Lung (tissue), 12 donors: ENCODE data around the gene KCNK13. TPM values are rescaled to one million over a fixed set of nuclear protein-coding genes. Genes with fewer than 3 reads are reported as not detected.
"Not testable (repeated sequence)": the region's sequence is repeated elsewhere in the genome, so short reads cannot be mapped to it uniquely, and the experiment has no call there.

ENCODE experiments used
- ATAC-seq: fragments of 200-7000 bp; cut with Tn5 transposase; one replicate; pipeline ENCODE4 v1.9.1; 2020; ENCODE audit warnings: moderate number of reproducible peaks; ENCODE audit not compliant: insufficient read depth, low FRiP score
- DNase-seq, 3 donors: peaks; one replicate each; pipeline ENCODE4 v3.0.0-alpha.2; 2013 to 2017
- H3K27ac ChIP-seq, 2 donors: one replicate each; pipeline ENCODE4 v1.5.1; 2013; ENCODE audit warnings: mild to moderate bottlenecking in 2 of 2, moderate library complexity in 2 of 2, control low read depth in 1 of 2, inconsistent platforms in 1 of 2, low read depth in 1 of 2, low read length in 1 of 2
- H3K27me3 ChIP-seq, 3 donors: one replicate each; pipeline ENCODE4 v1.5.1; 2013; ENCODE audit warnings: low read length in 2 of 3; ENCODE audit not compliant: control insufficient read depth in 3 of 3, insufficient read depth in 3 of 3
- H3K36me3 ChIP-seq, 4 donors: one replicate each; pipeline ENCODE4 v1.5.1; 2013; ENCODE audit warnings: low read length in 4 of 4, mild to moderate bottlenecking in 1 of 4, moderate library complexity in 1 of 4; ENCODE audit not compliant: control insufficient read depth in 4 of 4, insufficient read depth in 4 of 4
- H3K4me1 ChIP-seq, 5 donors: one replicate each; pipeline ENCODE4 v1.5.1; 2013; ENCODE audit warnings: low read length in 5 of 5, mild to moderate bottlenecking in 2 of 5, moderate library complexity in 1 of 5; ENCODE audit not compliant: control insufficient read depth in 5 of 5, insufficient read depth in 5 of 5
- H3K4me3 ChIP-seq: one replicate; pipeline ENCODE4 v1.5.1; 2013; ENCODE audit warnings: mild to moderate bottlenecking, control low read depth, moderate library complexity
- H3K9ac ChIP-seq, 2 donors: one replicate each; pipeline ENCODE4 v1.5.1; 2013; ENCODE audit warnings: low read length in 2 of 2, control low read depth in 1 of 2; ENCODE audit not compliant: insufficient read depth in 1 of 2
- H3K9me3 ChIP-seq, 4 donors: one replicate each; pipeline ENCODE4 v1.5.1; 2013; ENCODE audit warnings: low read length in 3 of 4, mild to moderate bottlenecking in 1 of 4, moderate library complexity in 1 of 4; ENCODE audit not compliant: control insufficient read depth in 4 of 4, insufficient read depth in 3 of 4
- WGBS, 2 donors: extraction: QIAGEN DNeasy Blood & Tissue Kit; methylation state at CpG; one replicate each; pipeline ENCODE4 v1.1.7; 2013; 5-methylcytosine and 5-hydroxymethylcytosine counted together
- polyA plus RNA-seq, 2 donors: library from polyadenylated mRNA; stranded (reverse); fragments of 200-250 nt; gene quantifications; one replicate each; pipeline ENCODE4 v1.2.1, GENCODE V29; 2013
- total RNA-seq, 2 donors: library from RNA; depleted of rRNA in 1 of 2; stranded (reverse); fragments of >200 nt in 1 of 2; gene quantifications; one replicate each; pipeline ENCODE4 v1.2.1, GENCODE V29; 2014 to 2021
- TF ChIP-seq, protein P1 (sequence below): IDR thresholded peaks from 2 replicates; pipeline ENCODE4 v1.5.1; 2012; ENCODE audit warnings: mild to moderate bottlenecking; ENCODE audit errors: control extremely low read depth, extremely low read depth
- donor health status: control.
- donor health status: control.
- donor health status: Bipolar disorder and iron deficiency.
- donor health status: healthy.
- donor health status: DM: yes; HTN: yes; CAD: no.

KCNK13 gene
- total and polyA plus RNA-seq, 4 donors = 0.34 to 1.4 (median 0.57) TPM

DNA sequence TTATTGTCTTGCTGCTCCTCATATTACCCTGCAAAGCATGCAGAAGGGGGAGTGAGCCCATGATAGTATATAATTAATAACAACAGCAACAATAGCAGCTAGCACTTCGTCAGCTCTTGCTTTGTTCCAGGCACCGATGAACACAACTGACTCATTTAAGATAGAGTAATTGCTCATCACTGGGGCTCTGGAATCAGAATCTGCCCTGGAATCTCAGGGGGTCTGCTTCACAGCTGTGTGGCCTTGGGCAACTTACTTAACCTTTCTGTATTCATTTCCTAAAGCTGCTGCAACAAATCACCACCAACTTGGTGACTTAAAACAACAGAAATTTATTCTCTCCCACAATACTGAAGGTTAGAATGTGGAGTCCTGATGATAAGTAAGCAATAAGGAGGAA, 139.6 kb downstream of the KCNK13 start:
- Histone ChIP-seq H3K27me3 (peaks cover 0 to 5% (median 0%) of the 10 kb centered on the region in 3 donors), H3K9me3 (peaks cover 0 to 17% (median 1%) of the 10 kb centered on the region in 4 donors), H3K4me3 (no peak overlapping the region), H3K4me1 (no peaks in the 10 kb centered on the region), H3K36me3 (no peaks in the 10 kb centered on the region), H3K27ac (no peak overlapping the region), H3K9ac (no peak overlapping the region)
- WGBS, 2 donors = 75 to 91% methylated on average over 2 of the region's 2 CpGs
- no peak for ATAC-seq
- no peak for DNase-seq
- TF ChIP-seq, protein P1, sequence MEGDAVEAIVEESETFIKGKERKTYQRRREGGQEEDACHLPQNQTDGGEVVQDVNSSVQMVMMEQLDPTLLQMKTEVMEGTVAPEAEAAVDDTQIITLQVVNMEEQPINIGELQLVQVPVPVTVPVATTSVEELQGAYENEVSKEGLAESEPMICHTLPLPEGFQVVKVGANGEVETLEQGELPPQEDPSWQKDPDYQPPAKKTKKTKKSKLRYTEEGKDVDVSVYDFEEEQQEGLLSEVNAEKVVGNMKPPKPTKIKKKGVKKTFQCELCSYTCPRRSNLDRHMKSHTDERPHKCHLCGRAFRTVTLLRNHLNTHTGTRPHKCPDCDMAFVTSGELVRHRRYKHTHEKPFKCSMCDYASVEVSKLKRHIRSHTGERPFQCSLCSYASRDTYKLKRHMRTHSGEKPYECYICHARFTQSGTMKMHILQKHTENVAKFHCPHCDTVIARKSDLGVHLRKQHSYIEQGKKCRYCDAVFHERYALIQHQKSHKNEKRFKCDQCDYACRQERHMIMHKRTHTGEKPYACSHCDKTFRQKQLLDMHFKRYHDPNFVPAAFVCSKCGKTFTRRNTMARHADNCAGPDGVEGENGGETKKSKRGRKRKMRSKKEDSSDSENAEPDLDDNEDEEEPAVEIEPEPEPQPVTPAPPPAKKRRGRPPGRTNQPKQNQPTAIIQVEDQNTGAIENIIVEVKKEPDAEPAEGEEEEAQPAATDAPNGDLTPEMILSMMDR = no peak

DNA sequence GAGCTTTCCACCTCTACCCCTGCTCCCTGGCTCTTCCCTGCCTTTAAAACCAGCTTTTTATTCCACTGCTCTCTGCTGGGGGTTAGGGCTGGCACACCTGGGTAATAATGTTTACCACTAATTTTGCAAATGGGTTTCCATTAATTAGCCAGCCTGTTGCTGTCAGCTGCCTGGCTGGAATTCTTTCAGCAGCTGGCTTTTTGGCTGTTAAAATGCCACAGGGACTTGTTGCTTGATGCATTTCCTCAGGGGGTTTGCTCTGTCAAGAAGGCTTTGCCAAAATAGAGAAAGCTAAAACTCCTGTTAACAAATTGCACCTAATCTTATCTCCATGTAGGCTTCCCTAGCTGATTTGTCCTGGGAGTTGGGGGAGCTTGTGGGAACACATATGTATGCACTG, 142.7 kb downstream of the KCNK13 start:
- Histone ChIP-seq H3K4me1 (no peaks in the 10 kb centered on the region), H3K4me3 (no peak overlapping the region), H3K9me3 (peaks cover 0 to 16% (median 1%) of the 10 kb centered on the region in 4 donors), H3K9ac (no peak overlapping the region), H3K27ac (no peak overlapping the region), H3K36me3 (no peaks in the 10 kb centered on the region), H3K27me3 (peaks cover 0 to 3% (median 0%) of the 10 kb centered on the region in 3 donors)
- TF ChIP-seq, protein P1 = no peak
- DNase-seq = no peak
- ATAC-seq = no peak

DNA sequence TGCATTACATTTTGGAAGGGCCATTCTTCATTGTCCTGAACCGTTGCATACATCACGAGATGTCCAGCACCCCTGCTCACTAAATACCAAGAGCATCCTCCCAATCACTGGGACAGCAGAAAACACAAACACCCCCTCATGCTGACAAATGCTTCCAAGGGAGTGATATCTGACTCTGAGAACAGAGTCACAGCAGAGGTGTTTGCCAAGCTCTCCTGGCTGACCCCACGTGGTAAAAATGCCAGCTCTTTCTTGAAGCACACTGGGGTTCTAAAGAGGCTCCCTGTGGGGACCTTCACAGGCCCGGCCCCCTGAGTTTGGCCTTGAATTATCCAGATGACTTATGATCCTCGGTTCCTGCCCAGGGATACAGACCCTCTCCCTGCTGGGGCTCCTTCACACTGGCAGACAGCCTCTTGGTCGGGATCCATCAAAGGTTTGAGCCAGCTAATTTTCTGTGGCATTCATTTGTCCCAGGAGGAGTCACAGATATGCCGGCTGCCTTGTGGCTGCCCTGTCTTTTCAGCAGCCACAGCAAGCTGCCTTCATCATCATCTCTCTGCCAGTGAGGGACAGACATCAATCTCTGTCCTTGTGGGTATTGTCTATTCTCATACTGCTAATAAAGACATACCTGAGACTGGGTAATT, 151.4 kb downstream of the KCNK13 start:
- Histone ChIP-seq H3K36me3 (no peaks in the 10 kb centered on the region), H3K27ac (no peak overlapping the region), H3K9ac (no peak overlapping the region), H3K4me3 (no peak overlapping the region), H3K9me3 (peaks cover 0 to 11% (median under 1%) of the 10 kb centered on the region in 4 donors), H3K27me3 (peaks cover 0 to 2% (median 0%) of the 10 kb centered on the region in 3 donors), H3K4me1 (no peaks in the 10 kb centered on the region)
- ATAC-seq (no peak), DNase-seq (no peak)
- WGBS, 2 donors = 84 to 85% methylated on average over 7 of the region's 7 CpGs
- TF ChIP-seq, protein P1 = no peak

DNA sequence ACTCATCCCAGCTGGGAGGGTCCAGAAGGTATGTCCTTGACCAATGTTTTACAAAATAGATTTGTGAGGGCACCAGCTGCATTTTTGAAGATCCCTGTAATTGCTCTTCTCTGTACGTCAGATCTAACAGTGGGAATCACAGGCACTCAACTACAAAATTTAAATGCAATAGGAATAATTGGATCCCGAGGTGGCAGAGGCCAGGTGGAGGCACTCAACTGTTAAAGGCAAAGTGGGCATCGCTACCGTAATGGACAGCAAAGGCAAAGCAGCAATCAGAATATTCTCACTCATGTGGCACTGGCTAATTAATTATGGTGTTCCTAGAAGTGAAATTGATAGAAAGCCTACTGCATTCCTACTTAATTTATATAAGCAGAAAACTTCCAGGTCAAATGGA, 166.7 kb downstream of the KCNK13 start:
- no peak overlapping the region for H3K9ac ChIP-seq
- H3K9me3 ChIP-seq = peaks cover 0 to 9% (median 1%) of the 10 kb centered on the region in 4 donors
- H3K36me3 ChIP-seq = no peaks in the 10 kb centered on the region
- TF ChIP-seq, protein P1 = no peak
- ATAC-seq (no peak), DNase-seq (no peak)
- H3K4me3 ChIP-seq = no peak overlapping the region
- H3K27me3 ChIP-seq = no peaks in the 10 kb centered on the region
- 84 to 87% methylated on average over 4 of the region's 4 CpGs for WGBS, 2 donors
- H3K4me1 ChIP-seq = no peaks in the 10 kb centered on the region
- H3K27ac ChIP-seq = no peak overlapping the region

DNA sequence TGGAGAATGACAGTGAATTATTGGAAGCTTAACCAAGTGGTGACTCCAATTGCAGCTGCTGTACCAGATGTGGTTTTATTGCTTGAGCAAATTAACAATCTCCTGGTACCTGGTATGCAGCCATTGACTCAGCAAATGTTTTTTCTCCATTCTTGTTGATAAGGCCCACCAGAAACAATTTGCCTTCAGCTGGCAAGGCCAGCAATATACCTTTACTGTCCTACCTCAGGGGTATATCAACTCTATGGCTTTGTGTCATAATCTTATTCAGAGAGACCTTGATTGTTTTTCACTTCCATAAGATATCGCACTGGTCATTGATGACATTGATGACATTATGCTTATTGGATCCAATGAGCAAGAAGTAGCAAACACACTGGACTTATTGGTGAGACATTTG, 168.1 kb downstream of the KCNK13 start:
- H3K9me3 ChIP-seq, DNase-seq, H3K27ac ChIP-seq, H3K9ac ChIP-seq, H3K36me3 ChIP-seq, H3K27me3 ChIP-seq, ATAC-seq, H3K4me3 ChIP-seq, H3K4me1 ChIP-seq: not testable (repeated sequence)
- WGBS, 2 donors = 98% methylated on average over 1 of the region's 1 CpG
